Breast epithelium (tissue), 4 donors: Measurements from ENCODE around the gene PRDM16. TPM values are rescaled to one million over a fixed set of nuclear protein-coding genes. Genes with fewer than 3 reads are reported as not detected.

Experiments used
- DNase-seq, 2 donors: peaks; one replicate each; pipeline ENCODE4 v3.0.0-alpha.2; 2019; ENCODE audit warnings: low spot score in 2 of 2
- H3K27ac ChIP-seq, 2 donors: fragments of 200-600 bp; sonication (generic) in 1 of 2; one replicate each; pipeline ENCODE4 v1.5.1; 2016 to 2019; ENCODE audit warnings: mild to moderate bottlenecking in 1 of 2
- H3K27me3 ChIP-seq, 2 donors: fragments of 200-600 bp; sonication (generic) in 1 of 2; one replicate each; pipeline versions ENCODE4 v1.5.1 to v1.6.0; 2017 to 2019; ENCODE audit warnings: control low read depth in 1 of 2, mild to moderate bottlenecking in 1 of 2
- H3K36me3 ChIP-seq: fragments of 200-600 bp; one replicate; pipeline ENCODE4 v1.5.1; 2019
- H3K4me1 ChIP-seq, 2 donors: fragments of 200-600 bp; sonication (generic); one replicate each; pipeline ENCODE4 v1.5.1; 2016 to 2019; ENCODE audit warnings: control low read depth in 1 of 2
- H3K4me3 ChIP-seq, 3 donors: fragments of 200-600 bp; sonication (generic); 1 replicate in 2 of 3; 2 replicates in 1 of 3; pipeline ENCODE4 v1.5.1; 2016 to 2019; ENCODE audit warnings: mild to moderate bottlenecking in 3 of 3, moderate library complexity in 2 of 3
- H3K9me3 ChIP-seq, 2 donors: fragments of 200-600 bp; sonication (generic) in 1 of 2; one replicate each; pipeline ENCODE4 v1.5.1; 2016 to 2019; ENCODE audit warnings: control low read depth in 1 of 2
- CTCF ChIP-seq, 3 donors: fragments of 450-650 bp; IDR thresholded peaks; one replicate each; pipeline ENCODE4 v1.5.1; 2016 to 2017; ENCODE audit warnings: antibody characterized with exemption in 3 of 3, mild to moderate bottlenecking in 3 of 3, moderate library complexity in 3 of 3
- POLR2A ChIP-seq: fragments of 450-650 bp; IDR thresholded peaks from one replicate; pipeline ENCODE4 v1.6.1; 2016; ENCODE audit warnings: antibody characterized with exemption, mild to moderate bottlenecking, moderate library complexity
- POLR2AphosphoS5 ChIP-seq, 3 donors: sonication (generic); formaldehyde crosslinking; IDR thresholded peaks; one replicate each; pipeline ENCODE4 v1.6.1; 2017; ENCODE audit warnings: antibody characterized with exemption in 3 of 3
- intact Hi-C: fragments of 100-400 bp; cut with DNase I; formaldehyde crosslinking; loops from one replicate; pipeline ENCODE4 v1.15.1; 2023; ENCODE audit warnings: low total_unique reads
- total RNA-seq, 3 donors: library from RNA; depleted of rRNA; stranded (reverse); fragments of >200 nt; gene quantifications; one replicate each; pipeline ENCODE4 v1.1.0, GENCODE V29; 2016

PRDM16 gene
- total RNA-seq, 3 donors from 2014 or later = 0.48 to 3.8 (median 3.6) TPM

- Histone ChIP-seq H3K4me1 (no peaks in the 10 kb centered on the region), H3K4me3 (no peak overlapping the region), H3K36me3 (no peaks in the 10 kb centered on the region), H3K27me3 (peaks cover 0 to 52% of the 10 kb centered on the region in 2 donors), H3K27ac (no peak overlapping the region), H3K9me3 (no peaks in the 10 kb centered on the region)
- intact Hi-C loops = no loop called here
- DNase-seq = no peak
- no peak for TF ChIP-seq POLR2AphosphoS5 (IDR thresholded peaks at IDR 0.05)
- no peak for TF ChIP-seq CTCF (IDR thresholded peaks at IDR 0.05)
- no peak for TF ChIP-seq POLR2A
These were observed 77.9 kb downstream of the PRDM16 start for GRCh38 chr1:3146907-3147306.

GRCh38 chr1:3148171-3148570 lies 79.2 kb downstream of the PRDM16 start:
- no peaks in the 10 kb centered on the region for H3K9me3 ChIP-seq
- no peaks in the 10 kb centered on the region for H3K4me1 ChIP-seq
- DNase-seq = no peak
- no peak overlapping the region for H3K4me3 ChIP-seq
- intact Hi-C loops = no loop called here
- H3K36me3 ChIP-seq = no peaks in the 10 kb centered on the region
- H3K27ac ChIP-seq = no peak overlapping the region
- peaks cover 0 to 42% of the 10 kb centered on the region in 2 donors for H3K27me3 ChIP-seq
- TF ChIP-seq CTCF (IDR thresholded peaks at IDR 0.05) (no peak), POLR2AphosphoS5 (IDR thresholded peaks at IDR 0.05) (no peak), POLR2A (no peak)

GRCh38 chr1:3149277-3149676 lies 80.3 kb downstream of the PRDM16 start:
- TF ChIP-seq POLR2AphosphoS5 (IDR thresholded peaks at IDR 0.05) = no peak
- no peak for TF ChIP-seq POLR2A
- no peak for TF ChIP-seq CTCF (IDR thresholded peaks at IDR 0.05)
- intact Hi-C loops = no loop called here
- Histone ChIP-seq H3K9me3 (no peaks in the 10 kb centered on the region), H3K27me3 (peaks cover 0 to 40% of the 10 kb centered on the region in 2 donors), H3K4me1 (no peaks in the 10 kb centered on the region), H3K36me3 (no peaks in the 10 kb centered on the region), H3K27ac (no peak overlapping the region), H3K4me3 (no peak overlapping the region)
- no peak for DNase-seq

GRCh38 chr1:3151456-3151855 lies 82.5 kb downstream of the PRDM16 start:
- no peaks in the 10 kb centered on the region for H3K4me1 ChIP-seq
- TF ChIP-seq POLR2AphosphoS5 (IDR thresholded peaks at IDR 0.05) = no peak
- TF ChIP-seq CTCF (IDR thresholded peaks at IDR 0.05) = no peak
- TF ChIP-seq POLR2A = no peak
- H3K4me3 ChIP-seq = no peak overlapping the region
- DNase-seq = no peak
- H3K36me3 ChIP-seq = no peaks in the 10 kb centered on the region
- H3K9me3 ChIP-seq = no peaks in the 10 kb centered on the region
- H3K27ac ChIP-seq = no peak overlapping the region
- peaks cover 0 to 42% of the 10 kb centered on the region in 2 donors for H3K27me3 ChIP-seq
- intact Hi-C loops = no loop called here

GRCh38 chr1:3152143-3152542 lies 83.1 kb downstream of the PRDM16 start:
- no peak overlapping the region for H3K4me3 ChIP-seq
- H3K9me3 ChIP-seq = no peaks in the 10 kb centered on the region
- intact Hi-C loops = no loop called here
- TF ChIP-seq CTCF (IDR thresholded peaks at IDR 0.05) (no peak), POLR2AphosphoS5 (IDR thresholded peaks at IDR 0.05) (no peak), POLR2A (no peak)
- no peak for DNase-seq
- no peaks in the 10 kb centered on the region for H3K4me1 ChIP-seq
- H3K36me3 ChIP-seq = no peaks in the 10 kb centered on the region
- H3K27me3 ChIP-seq = peaks cover 0 to 48% of the 10 kb centered on the region in 2 donors
- H3K27ac ChIP-seq = no peak overlapping the region
